ENCODE results near the gene BBLN. TPM values are rescaled to one million over a fixed set of nuclear protein-coding genes. Genes with fewer than 3 reads are reported as not detected.

The BBLN gene
- total and polyA plus RNA-seq, 2 of the 4 experiments (the other 2 are of a cell fraction): 25.1 to 103 TPM

DNA sequence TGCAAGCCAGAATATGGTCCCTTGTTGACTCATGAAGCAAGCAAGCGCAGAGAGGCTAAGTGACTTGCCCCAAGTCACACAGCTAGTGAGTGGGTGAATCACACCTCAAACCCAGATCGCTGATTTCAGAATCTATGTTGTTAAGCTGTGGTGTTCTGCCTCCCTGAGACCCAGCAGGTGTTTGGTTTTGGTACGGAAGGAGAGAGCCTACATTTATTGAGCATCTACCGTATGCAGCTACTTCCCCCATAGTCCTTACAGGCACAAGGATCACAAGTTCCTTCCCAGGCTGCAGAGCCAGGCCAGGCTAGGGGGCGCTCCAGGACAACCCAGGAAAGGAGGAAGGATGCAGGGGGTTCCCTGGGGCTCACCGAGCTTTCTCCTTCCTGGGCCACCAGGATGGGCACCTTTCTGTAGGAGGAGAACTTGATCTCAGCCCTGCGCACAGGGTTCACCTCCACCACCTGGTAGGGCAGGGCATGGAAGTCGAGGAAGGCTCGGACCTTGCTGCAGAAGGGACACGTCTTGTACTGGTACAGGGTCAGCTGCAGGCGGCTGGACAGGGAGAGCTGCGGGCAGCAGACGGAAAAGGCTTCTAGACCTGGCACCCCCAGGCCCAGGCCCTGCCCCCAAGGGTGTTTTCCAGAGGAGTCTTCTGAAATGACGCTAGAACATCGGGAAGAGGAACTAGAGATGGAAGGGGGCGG, 35.0 kb upstream of the BBLN start (continued):
- TF ChIP-seq, protein P1, sequence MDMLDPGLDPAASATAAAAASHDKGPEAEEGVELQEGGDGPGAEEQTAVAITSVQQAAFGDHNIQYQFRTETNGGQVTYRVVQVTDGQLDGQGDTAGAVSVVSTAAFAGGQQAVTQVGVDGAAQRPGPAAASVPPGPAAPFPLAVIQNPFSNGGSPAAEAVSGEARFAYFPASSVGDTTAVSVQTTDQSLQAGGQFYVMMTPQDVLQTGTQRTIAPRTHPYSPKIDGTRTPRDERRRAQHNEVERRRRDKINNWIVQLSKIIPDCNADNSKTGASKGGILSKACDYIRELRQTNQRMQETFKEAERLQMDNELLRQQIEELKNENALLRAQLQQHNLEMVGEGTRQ (IDR thresholded peaks at IDR 0.05; ENCODE audit: low read depth, low read length): no peak

DNA sequence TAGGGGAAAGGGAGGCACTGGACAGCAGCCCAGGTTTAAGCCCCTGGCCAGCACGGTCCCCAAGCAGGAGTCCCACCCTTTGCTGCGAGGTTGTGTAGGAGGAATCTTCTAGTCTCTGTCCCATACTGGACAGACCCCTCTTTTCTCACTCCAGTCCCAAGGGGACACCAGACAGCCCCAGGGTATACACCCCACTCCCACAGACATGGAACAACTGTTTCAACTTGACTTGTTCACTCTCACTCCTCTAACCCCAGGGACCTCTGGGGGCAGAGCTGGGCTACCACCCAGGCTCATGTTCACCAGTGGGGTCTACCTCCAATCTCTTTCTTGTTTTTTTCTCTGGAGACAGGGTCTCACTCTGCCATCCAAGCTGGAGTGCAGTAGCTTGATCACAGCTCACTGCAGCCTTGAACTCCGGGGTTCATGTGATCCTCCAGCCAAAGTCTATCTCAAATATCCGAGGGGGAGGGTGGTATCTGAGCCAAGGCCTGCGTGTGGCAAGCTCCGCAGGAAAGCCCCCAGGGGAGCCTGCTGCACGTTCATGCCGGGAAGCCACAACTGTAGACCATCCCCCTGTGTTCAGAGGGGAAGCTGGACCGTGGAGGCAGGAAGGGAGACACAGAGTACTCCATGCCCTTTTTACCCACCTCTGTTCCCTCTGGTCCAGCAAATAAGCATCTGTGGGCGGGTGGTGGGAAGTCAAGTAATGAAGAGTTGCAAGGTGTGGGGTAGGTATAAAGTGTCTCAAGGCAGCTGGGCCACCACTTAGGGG, 34.3 kb upstream of the BBLN start:
- H3K27me3 ChIP-seq (ENCODE audit: control insufficient read depth, insufficient read depth, low read length): no peaks in the 10 kb centered on the region
- H4K91ac ChIP-seq (ENCODE audit: insufficient read depth, low read depth, low read length): no peak overlapping the region
- no peak overlapping the region for H2AFZ ChIP-seq (replicated peaks; ENCODE audit: low read length, poor library complexity)
- H3K4ac ChIP-seq (ENCODE audit: low read depth, low read length): peak overlapping the region; percentile 43; the same call in 1 of the 2 replicates
- ATAC-seq (ENCODE audit: low read depth) (no peak), DNase-seq (no peak)
- H3K4me2 ChIP-seq (ENCODE audit: low read depth, low read length): no peak overlapping the region; the same call in 1 of the 2 replicates
- CTCF ChIA-PET: interaction anchor here (1.9 kb wide), 1 partner anchor 8 kb away, joined by 6 read pairs; no protein-coding TSS in a partner anchor
- H3K4me1 ChIP-seq (ENCODE audit: control insufficient read depth, insufficient read depth, low read length): peaks cover 10% of the 10 kb centered on the region; the same call in 1 of the 2 replicates
- H2AK5ac ChIP-seq (ENCODE audit: low read depth, low read length): no peak overlapping the region
- H2BK5ac ChIP-seq (ENCODE audit: low read depth, low read length, poor library complexity, severe bottlenecking): no peak overlapping the region
- H2BK15ac ChIP-seq (ENCODE audit: low read depth, low read length): no peak overlapping the region
- TF ChIP-seq CHD1 (IDR thresholded peaks at IDR 0.05; ENCODE audit: low read depth, low read length) (no peak), RAD21 (IDR thresholded peaks at IDR 0.05; ENCODE audit: low read length) (no peak), FOS (IDR thresholded peaks at IDR 0.05; ENCODE audit: low read depth, low read length) (no peak), MXI1 (IDR thresholded peaks at IDR 0.05; ENCODE audit: borderline replicate concordance, low read depth, low read length) (no peak), MAFK (IDR thresholded peaks at IDR 0.05; ENCODE audit: low read depth, low read length) (no peak), RCOR1 (IDR thresholded peaks at IDR 0.05; ENCODE audit: insufficient replicate concordance, low read length) (no peak), CEBPB (IDR thresholded peaks at IDR 0.05; ENCODE audit: low read depth, low read length) (no peak), MAZ (IDR thresholded peaks at IDR 0.05; ENCODE audit: borderline replicate concordance, low read depth, low read length) (no peak), RFX5 (IDR thresholded peaks at IDR 0.05; ENCODE audit: low read depth, low read length) (no peak)
- TF ChIP-seq, protein P2, sequence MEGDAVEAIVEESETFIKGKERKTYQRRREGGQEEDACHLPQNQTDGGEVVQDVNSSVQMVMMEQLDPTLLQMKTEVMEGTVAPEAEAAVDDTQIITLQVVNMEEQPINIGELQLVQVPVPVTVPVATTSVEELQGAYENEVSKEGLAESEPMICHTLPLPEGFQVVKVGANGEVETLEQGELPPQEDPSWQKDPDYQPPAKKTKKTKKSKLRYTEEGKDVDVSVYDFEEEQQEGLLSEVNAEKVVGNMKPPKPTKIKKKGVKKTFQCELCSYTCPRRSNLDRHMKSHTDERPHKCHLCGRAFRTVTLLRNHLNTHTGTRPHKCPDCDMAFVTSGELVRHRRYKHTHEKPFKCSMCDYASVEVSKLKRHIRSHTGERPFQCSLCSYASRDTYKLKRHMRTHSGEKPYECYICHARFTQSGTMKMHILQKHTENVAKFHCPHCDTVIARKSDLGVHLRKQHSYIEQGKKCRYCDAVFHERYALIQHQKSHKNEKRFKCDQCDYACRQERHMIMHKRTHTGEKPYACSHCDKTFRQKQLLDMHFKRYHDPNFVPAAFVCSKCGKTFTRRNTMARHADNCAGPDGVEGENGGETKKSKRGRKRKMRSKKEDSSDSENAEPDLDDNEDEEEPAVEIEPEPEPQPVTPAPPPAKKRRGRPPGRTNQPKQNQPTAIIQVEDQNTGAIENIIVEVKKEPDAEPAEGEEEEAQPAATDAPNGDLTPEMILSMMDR (conservative IDR thresholded peaks at IDR 0.05; ENCODE audit: low read depth, low read length): no peak
- H3K56ac ChIP-seq (ENCODE audit: extremely low read depth, insufficient read depth, low read length): no peak overlapping the region
- 0 out of 2 replicates have a peak overlapping the region, but pooled peaks have one; percentile 15 for H3K23ac ChIP-seq (ENCODE audit: low read depth, low read length)
- H2BK120ac ChIP-seq (ENCODE audit: low read depth, low read length): no peak overlapping the region
- H2BK20ac ChIP-seq (ENCODE audit: low read depth, low read length): no peak overlapping the region
- WGBS, 2 experiments (ENCODE audit: extremely low coverage in 2 of 2, insufficient read length in 1 of 2): 60% methylated on average over 1 of the region's 10 CpGs; no CpG with 5 or more reads in 1 of the 2 experiments
- intact Hi-C loops (cut with micrococcal nuclease): no loop called here
- POLR2A ChIA-PET (ENCODE audit: unreplicated experiment): no interaction called here
- H4K20me1 ChIP-seq (ENCODE audit: insufficient read depth, low read length): peaks cover 17% of the 10 kb centered on the region; the same call in 1 of the 2 replicates
- H3K36me3 ChIP-seq (ENCODE audit: control insufficient read depth, insufficient read depth, low read length): peaks cover 22% of the 10 kb centered on the region
- peaks cover 10% of the 10 kb centered on the region for H3K9me1 ChIP-seq (ENCODE audit: insufficient read depth, low read length)
- dilution Hi-C loops (cut with HindIII; ENCODE audit: low sequenced_read_pairs, unreplicated experiment): no loop called here
- no peak overlapping the region for H4K8ac ChIP-seq (ENCODE audit: low read depth in 2 of 2, low read length in 2 of 2)
- H3K14ac ChIP-seq (replicated peaks; ENCODE audit: low read depth, low read length): no peak overlapping the region
- H3K18ac ChIP-seq (ENCODE audit: low read depth, low read length): no peak overlapping the region
- peaks cover 9 to 39% of the 10 kb centered on the region in 2 experiments; a peak in 3 of 4 replicates for H3K79me1 ChIP-seq (ENCODE audit: low read depth in 1 of 2, low read length in 2 of 2)
- H3K9ac ChIP-seq (ENCODE audit: low read depth, low read length): no peak overlapping the region
- H3K9me3 ChIP-seq (ENCODE audit: control insufficient read depth, insufficient read depth, low read length): no peaks in the 10 kb centered on the region
- no peak overlapping the region for H3K4me3 ChIP-seq (ENCODE audit: insufficient read depth, low read depth, low read length)
- peak overlapping the region; percentile 55 for H2AK9ac ChIP-seq (replicated peaks; ENCODE audit: low read depth, low read length, poor library complexity)
- no TSS peak for BruUV-seq (replicated peaks)
- no peak overlapping the region for H3K27ac ChIP-seq (ENCODE audit: insufficient read depth, low read length)
- H4K5ac ChIP-seq (ENCODE audit: low read depth, low read length): no peak overlapping the region
- in situ Hi-C loops (cut with MboI; ENCODE audit: low sequenced_read_pairs): no loop called here
